HCT116 (cell line): Measurements from ENCODE around the gene PLPP6. TPM values are rescaled to one million over a fixed set of nuclear protein-coding genes. Genes with fewer than 3 reads are reported as not detected.

Experiments
- ATAC-seq: fragments of 200-7000 bp; cut with Tn5 transposase; 2 replicates; pipeline ENCODE4 v1.9.1; 2020; ENCODE audit warnings: mild to moderate bottlenecking, moderate library complexity
- Bru-seq: library from RNA; stranded (reverse); fragments of 400-500 nt; gene quantifications from one replicate; lab custom pipeline; 2021; lab: Mats Ljungman, UMichigan
- BruChase-seq, 2 experiments: library from RNA; stranded (reverse); fragments of 400-500 nt; gene quantifications; one replicate each; lab custom pipeline; 2021; lab: Mats Ljungman, UMichigan
- BruUV-seq: library from RNA; stranded (reverse); fragments of 400-500 nt; replicated peaks from 2 replicates; lab custom pipeline; 2021; lab: Mats Ljungman, UMichigan
- CTCF ChIA-PET: fragments of 300-600 bp; sonication (Branson Sonifier 250); formaldehyde crosslinking; loops from one replicate; lab custom pipeline; 2021; ENCODE audit warnings: antibody characterized with exemption; lab: Charles Lee
- POLR2A ChIA-PET: fragments of 300-600, 350-600 bp; sonication (Branson Sonifier 250); formaldehyde crosslinking; loops from one replicate; lab custom pipeline; 2021; ENCODE audit warnings: antibody characterized with exemption; lab: Charles Lee
- RAD21 ChIA-PET, 2 experiments: fragments of 300-600 bp; sonication (Branson Sonifier 250); formaldehyde crosslinking; loops; one replicate each; lab custom pipeline; 2023; ENCODE audit warnings: low total read pairs in 2 of 2; ENCODE audit not compliant: uncharacterized antibody in 2 of 2, unreplicated experiment in 2 of 2, low non-redundant PET in 1 of 2; lab: Charles Lee
- DNase-seq: peaks from one replicate; pipeline ENCODE4 v3.0.0-alpha.2; 2010; ENCODE audit warnings: low read depth, low spot score
- H2AFZ ChIP-seq: fragments of 200-600 bp; shearing (Covaris generic), sonication (generic); 2 replicates; pipeline ENCODE4 v1.6.1; 2017; ENCODE audit warnings: low read depth, mixed run types, mixed read lengths, antibody characterized with exemption, low read length; ENCODE audit not compliant: poor library complexity, severe bottlenecking
- H3K27ac ChIP-seq: 2 replicates; pipeline ENCODE4 v1.5.1; 2012; ENCODE audit warnings: low read depth, low read length
- H3K27me3 ChIP-seq: fragments of 200-600 bp; sonication (generic); 2 replicates; pipeline ENCODE4 v1.6.1; 2016; ENCODE audit warnings: mixed run types, low read length, mixed read lengths; ENCODE audit not compliant: insufficient read depth
- H3K36me3 ChIP-seq, 2 experiments: fragments of 200-500 bp in 1 of 2; fragments of 200-600 bp in 1 of 2; sonication (Bioruptor generic) in 1 of 2; sonication (generic) in 1 of 2; 2 replicates each; pipeline versions ENCODE4 v1.5.1 to v1.6.1; 2014 to 2016; ENCODE audit warnings: low read length in 2 of 2, inconsistent platforms in 1 of 2, mixed read lengths in 1 of 2, mixed run types in 1 of 2; ENCODE audit not compliant: insufficient read depth in 2 of 2, control insufficient read depth in 1 of 2
- H3K4me1 ChIP-seq, 2 experiments: fragments of 200-600 bp in 1 of 2; sonication (generic) in 1 of 2; 2 replicates each; pipeline versions ENCODE4 v1.5.1 to v1.6.1; 2012 to 2017; ENCODE audit warnings: low read length in 2 of 2, inconsistent platforms in 1 of 2, mild to moderate bottlenecking in 1 of 2, mixed read lengths in 1 of 2, mixed run types in 1 of 2, moderate library complexity in 1 of 2; ENCODE audit not compliant: insufficient read depth in 2 of 2, control insufficient read depth in 1 of 2
- H3K4me2 ChIP-seq: fragments of 200-600 bp; sonication (generic); 2 replicates; pipeline ENCODE4 v1.6.1; 2017; ENCODE audit warnings: mixed run types, low read length, mixed read lengths
- H3K4me3 ChIP-seq, 2 experiments: fragments of 200-600 bp in 1 of 2; sonication (generic) in 1 of 2; replicated peaks in 1 of 2; 2 replicates each; pipeline ENCODE4 v1.5.1; 2011 to 2016; ENCODE audit warnings: low read length in 2 of 2, control low read depth in 1 of 2, low read depth in 1 of 2, mild to moderate bottlenecking in 1 of 2, mixed read lengths in 1 of 2, mixed run types in 1 of 2
- H3K79me2 ChIP-seq: fragments of 200-600 bp; sonication (generic); 2 replicates; pipeline ENCODE4 v1.6.1; 2017; ENCODE audit warnings: mild to moderate bottlenecking, mixed run types, low read length, moderate library complexity, mixed read lengths; ENCODE audit not compliant: insufficient read depth
- H3K9ac ChIP-seq: fragments of 200-600 bp; sonication (generic); 2 replicates; pipeline ENCODE4 v1.6.1; 2016; ENCODE audit warnings: low read length, mixed read lengths
- H3K9me2 ChIP-seq: fragments of 200-600 bp; sonication (generic), shearing (Covaris generic); 2 replicates; pipeline ENCODE4 v1.6.1; 2017; ENCODE audit warnings: mixed run types, mild to moderate bottlenecking, moderate library complexity; ENCODE audit not compliant: insufficient read depth
- H3K9me3 ChIP-seq, 2 experiments: fragments of 200-500 bp in 1 of 2; fragments of 200-600 bp in 1 of 2; sonication (Bioruptor generic) in 1 of 2; sonication (generic) in 1 of 2; 2 replicates each; pipeline ENCODE4 v1.6.1; 2014 to 2017; ENCODE audit warnings: low read length in 2 of 2, mixed read lengths in 2 of 2, inconsistent platforms in 1 of 2, low read depth in 1 of 2, mild to moderate bottlenecking in 1 of 2, mixed run types in 1 of 2, moderate library complexity in 1 of 2; ENCODE audit not compliant: control insufficient read depth in 1 of 2, insufficient read depth in 1 of 2
- H4K20me1 ChIP-seq: fragments of 200-600 bp; sonication (generic), shearing (Covaris generic); 2 replicates; pipeline ENCODE4 v1.6.1; 2017; ENCODE audit warnings: mixed run types, mild to moderate bottlenecking, moderate library complexity; ENCODE audit not compliant: insufficient read depth
- ATF3 ChIP-seq: IDR thresholded peaks from 2 replicates; pipeline ENCODE4 v1.6.1; 2012
- CTCF ChIP-seq, 3 experiments: fragments of 200-600 bp in 1 of 3; sonication (generic) in 1 of 3; IDR thresholded peaks in 2 of 3; conservative IDR thresholded peaks in 1 of 3; 2 replicates each; pipeline ENCODE4 v1.5.1; 2012 to 2017; ENCODE audit warnings: low read depth in 2 of 3, low read length in 2 of 3, antibody characterized with exemption in 1 of 3, borderline replicate concordance in 1 of 3, control low read depth in 1 of 3, mild to moderate bottlenecking in 1 of 3, mixed read lengths in 1 of 3, mixed run types in 1 of 3, moderate library complexity in 1 of 3; ENCODE audit not compliant: insufficient read depth in 1 of 3
- EGR1 ChIP-seq: IDR thresholded peaks from 2 replicates; pipeline ENCODE4 v1.6.1; 2012; ENCODE audit warnings: low read depth
- ELF1 ChIP-seq: IDR thresholded peaks from 2 replicates; pipeline ENCODE4 v1.6.1; 2012; ENCODE audit warnings: low read depth, borderline replicate concordance
- EZH2phosphoT487 ChIP-seq: fragments of 200-600 bp; IDR thresholded peaks from 2 replicates; pipeline ENCODE4 v1.6.1; 2018; ENCODE audit warnings: antibody characterized with exemption, borderline replicate concordance
- JUND ChIP-seq: IDR thresholded peaks from 2 replicates; pipeline ENCODE4 v1.6.1; 2012
- POLR2A ChIP-seq: IDR thresholded peaks from 2 replicates; pipeline ENCODE4 v1.7.0; 2011; ENCODE audit warnings: borderline replicate concordance; ENCODE audit not compliant: insufficient read depth, insufficient read length; ENCODE audit errors: extremely low read depth
- POLR2AphosphoS5 ChIP-seq: IDR thresholded peaks from 2 replicates; pipeline ENCODE4 v1.6.1; 2011; ENCODE audit warnings: mild to moderate bottlenecking, low read depth, low read length, moderate library complexity
- RAD21 ChIP-seq: IDR thresholded peaks from 2 replicates; pipeline ENCODE4 v1.6.1; 2012; ENCODE audit warnings: low read depth, mild to moderate bottlenecking
- REST ChIP-seq: IDR thresholded peaks from 2 replicates; pipeline ENCODE4 v1.6.1; 2012; ENCODE audit warnings: low read depth
- SIN3A ChIP-seq: IDR thresholded peaks from 2 replicates; pipeline ENCODE4 v1.6.1; 2012; ENCODE audit warnings: low read depth
- TCF7L2 ChIP-seq: IDR thresholded peaks from 2 replicates; pipeline ENCODE4 v1.7.0; 2011; ENCODE audit warnings: borderline replicate concordance, inconsistent platforms; ENCODE audit not compliant: insufficient read depth, insufficient read length; ENCODE audit errors: extremely low read depth
- YY1 ChIP-seq: IDR thresholded peaks from 2 replicates; pipeline ENCODE4 v1.6.1; 2011; ENCODE audit warnings: low read length, low read depth, moderate library complexity, mild to moderate bottlenecking; ENCODE audit not compliant: insufficient replicate concordance; ENCODE audit errors: extremely low read depth
- ZFX ChIP-seq: fragments of 450-650 bp; IDR thresholded peaks from 2 replicates; pipeline ENCODE4 v1.6.1; 2017
- intact Hi-C: fragments of 100-400 bp; cut with micrococcal nuclease; formaldehyde crosslinking; loops from 2 replicates; pipeline ENCODE4 v1.10.0; 2022
- long read RNA-seq: library from polyadenylated mRNA; unstranded; transcript quantifications from one replicate; pipeline ENCODE4 v2.0.0, GENCODE V29; 2021; ENCODE audit not compliant: unreplicated experiment
- polyA plus RNA-seq: library from polyadenylated mRNA; unstranded; fragments of >200 nt; gene quantifications from 2 replicates; pipeline ENCODE4 v1.2.1, GENCODE V29; 2012; ENCODE audit warnings: missing spikeins
- total RNA-seq: library from RNA; stranded (reverse); gene quantifications from one replicate; pipeline ENCODE4 v1.2.1, GENCODE V29; 2021; ENCODE audit not compliant: unreplicated experiment
- TF ChIP-seq, protein P1 (sequence below): IDR thresholded peaks from 2 replicates; pipeline ENCODE4 v1.6.1; 2011; ENCODE audit warnings: mild to moderate bottlenecking, low read length, moderate library complexity; ENCODE audit not compliant: insufficient replicate concordance; ENCODE audit errors: extremely low read depth

Gene PLPP6
- total RNA-seq, result 5.0 TPM
- polyA plus RNA-seq, result 2.7 and 4.3 TPM in 2 replicates
- percentile 82 among the genes with signal in this experiment for Bru-seq, nascent RNA
- BruChase-seq, experiment 1, labeled RNA remaining after a 6-hour chase, result percentile 52 among the genes with signal in this experiment
- percentile 92 among the genes with signal in this experiment for BruChase-seq, experiment 2, labeled RNA remaining after a 2-hour chase
- long read RNA-seq, transcript PLPP6-201 (1 exons, 2,944 nt), result major isoform, 21 of 21 reads
- long read RNA-seq, partial matches to known transcripts, result 0 of 21 reads
- long read RNA-seq, other reads (novel, unspliced or antisense), result 0 of 21 reads

DNA sequence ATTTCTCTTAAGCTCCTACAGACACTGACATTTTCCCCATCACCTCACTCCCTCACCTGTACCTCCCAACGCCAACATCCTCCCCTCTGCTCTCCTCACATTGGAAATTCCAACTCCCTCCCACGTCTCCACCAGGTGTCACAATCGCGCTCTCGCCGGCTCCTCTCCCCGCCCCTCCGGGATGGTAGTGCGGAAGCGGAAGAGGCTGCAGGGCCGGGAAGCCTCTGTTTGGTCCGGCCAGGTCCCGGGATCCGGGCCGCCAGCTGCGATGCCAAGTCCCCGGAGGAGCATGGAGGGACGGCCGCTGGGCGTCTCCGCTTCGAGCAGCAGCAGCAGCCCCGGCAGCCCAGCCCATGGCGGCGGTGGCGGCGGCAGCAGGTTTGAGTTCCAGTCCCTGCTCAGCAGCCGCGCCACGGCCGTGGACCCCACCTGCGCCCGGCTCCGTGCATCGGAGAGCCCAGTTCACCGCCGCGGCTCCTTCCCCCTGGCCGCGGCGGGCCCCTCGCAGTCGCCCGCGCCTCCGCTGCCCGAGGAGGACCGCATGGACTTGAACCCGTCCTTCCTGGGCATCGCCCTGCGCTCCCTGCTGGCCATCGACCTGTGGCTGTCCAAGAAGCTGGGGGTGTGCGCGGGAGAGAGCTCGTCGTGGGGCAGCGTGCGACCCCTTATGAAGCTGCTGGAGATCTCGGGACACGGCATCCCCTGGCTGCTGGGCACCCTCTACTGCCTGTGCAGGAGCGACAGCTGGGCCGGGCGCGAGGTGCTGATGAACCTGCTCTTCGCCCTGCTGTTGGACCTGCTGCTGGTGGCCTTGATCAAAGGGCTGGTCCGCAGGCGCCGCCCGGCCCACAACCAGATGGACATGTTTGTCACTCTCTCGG, at the start of gene PLPP6:
Gene PLPP6, plus strand, starts transcription at position 187 of the 881 bp plus-strand sequence. Its CDS starts 82 bp downstream, at position 269.
- Histone ChIP-seq H3K27ac (peak within 1 kb of the TSS; percentile 70), H3K9me3 (no peaks in the 10 kb centered on the region), H3K4me2 (peak within 1 kb of the TSS; percentile 92), H3K9me2 (no peaks in the 10 kb centered on the region), H3K79me2 (no peaks in the 10 kb centered on the region; the same call in 1 of the 2 replicates), H2AFZ (peak within 1 kb of the TSS; percentile 85), H3K36me3 (no peaks in the 10 kb centered on the region), H3K9ac (peak within 1 kb of the TSS; percentile 82), H3K4me3 (peak within 1 kb of the TSS; percentile 75 to 77), H3K4me1 (peaks cover 17 to 28% of the 10 kb centered on the region in 2 experiments), H3K27me3 (no peaks in the 10 kb centered on the region), H4K20me1 (no peaks in the 10 kb centered on the region)
- intact Hi-C loops, result loop anchor here (10.0 kb wide), 2 partner anchors 322 to 932 kb away; partner anchors contain the start of gene JAK2
- RAD21 ChIA-PET, result no interaction called here
- ATAC-seq (peak; percentile 94), DNase-seq (peak; percentile 80)
- CTCF ChIA-PET, result interaction anchor here (1.0 to 1.7 kb wide), 4 partner anchors 22 to 939 kb away, joined by 3 to 4 read pairs (median 3); no protein-coding TSS in a partner anchor
- BruUV-seq, result no TSS peak
- POLR2A ChIA-PET, result no interaction called here
- TF ChIP-seq ATF3 (no peak), REST (no peak), JUND (no peak; the same call in 1 of the 2 replicates), POLR2AphosphoS5 (peak; percentile 93), SIN3A (peak; percentile 40; the same call in 1 of the 2 replicates), CTCF (IDR thresholded peaks at IDR 0.05 in 2 of 3, conservative IDR thresholded peaks at IDR 0.05 in 1 of 3; ENCODE audit: borderline replicate concordance in 1 of 3, insufficient read depth in 1 of 3, low read depth in 2 of 3, low read length in 2 of 3) (peak; percentile 33 to 50 (median 37); a peak in 5 of 6 replicates), ELF1 (peak; percentile 90), YY1 (peak; percentile 80), ZFX (peak; percentile 67), RAD21 (peak; percentile 63), TCF7L2 (peak; percentile 80), POLR2A (no peak), EGR1 (peak; percentile 78), EZH2phosphoT487 (no peak)
- TF ChIP-seq, protein P1, sequence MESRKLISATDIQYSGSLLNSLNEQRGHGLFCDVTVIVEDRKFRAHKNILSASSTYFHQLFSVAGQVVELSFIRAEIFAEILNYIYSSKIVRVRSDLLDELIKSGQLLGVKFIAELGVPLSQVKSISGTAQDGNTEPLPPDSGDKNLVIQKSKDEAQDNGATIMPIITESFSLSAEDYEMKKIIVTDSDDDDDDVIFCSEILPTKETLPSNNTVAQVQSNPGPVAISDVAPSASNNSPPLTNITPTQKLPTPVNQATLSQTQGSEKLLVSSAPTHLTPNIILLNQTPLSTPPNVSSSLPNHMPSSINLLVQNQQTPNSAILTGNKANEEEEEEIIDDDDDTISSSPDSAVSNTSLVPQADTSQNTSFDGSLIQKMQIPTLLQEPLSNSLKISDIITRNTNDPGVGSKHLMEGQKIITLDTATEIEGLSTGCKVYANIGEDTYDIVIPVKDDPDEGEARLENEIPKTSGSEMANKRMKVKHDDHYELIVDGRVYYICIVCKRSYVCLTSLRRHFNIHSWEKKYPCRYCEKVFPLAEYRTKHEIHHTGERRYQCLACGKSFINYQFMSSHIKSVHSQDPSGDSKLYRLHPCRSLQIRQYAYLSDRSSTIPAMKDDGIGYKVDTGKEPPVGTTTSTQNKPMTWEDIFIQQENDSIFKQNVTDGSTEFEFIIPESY, result no peak
